HepG2 (cell line): ENCODE measurements around the gene CFAP46. TPM values are rescaled to one million over a fixed set of nuclear protein-coding genes. Genes with fewer than 3 reads are reported as not detected.

ENCODE experiments used
- ATAC-seq: fragments of 200-7000 bp; cut with Tn5 transposase; 3 replicates; pipeline ENCODE4 v1.9.1; 2020; ENCODE audit warnings: mild to moderate bottlenecking, moderate library complexity
- BruUV-seq: library from RNA; stranded (reverse); fragments of 400-500 nt; replicated peaks from 2 replicates; lab custom pipeline; 2021; lab: Mats Ljungman, UMichigan
- CTCF ChIA-PET: fragments of 300-600 bp; formaldehyde crosslinking; extraction: SDS; loops from one replicate; lab custom pipeline; 2021; ENCODE audit warnings: low total read pairs, inconsistent platforms, low intra/inter-chr PET ratio; lab: Yijun Ruan, JAX
- POLR2A ChIA-PET: fragments of 350-600 bp; sonication (Branson Sonifier 250); formaldehyde crosslinking; loops from one replicate; lab custom pipeline; 2020; ENCODE audit warnings: antibody characterized with exemption, inconsistent platforms; lab: Yijun Ruan, JAX
- DNase-seq: peaks from one replicate; pipeline ENCODE4 v3.0.0-alpha.2; 2015; ENCODE audit warnings: low spot score
- FAIRE-seq: peaks from 3 replicates; lab custom pipeline; 2011; peaks lifted over from hg19 to GRCh38; lab: Jason Lieb, UNC
- H2AFZ ChIP-seq: one replicate; pipeline ENCODE4 v1.6.1; 2011; ENCODE audit warnings: low read length, inconsistent platforms
- H3K27ac ChIP-seq: fragments of 300-600 bp; 3 replicates; pipeline ENCODE4 v1.8.0; 2011; ENCODE audit warnings: mixed run types, mild to moderate bottlenecking, mixed read lengths, low read length, inconsistent platforms; ENCODE audit not compliant: insufficient read depth; ENCODE audit errors: extremely low read length
- H3K27me3 ChIP-seq, 2 experiments: fragments of 200-600 bp in 1 of 2; 2 replicates in 1 of 2; 3 replicates in 1 of 2; pipeline versions ENCODE4 v1.6.0 to v1.8.0; 2011; ENCODE audit warnings: low read length in 2 of 2, mild to moderate bottlenecking in 2 of 2, moderate library complexity in 2 of 2, inconsistent platforms in 1 of 2; ENCODE audit not compliant: insufficient read depth in 2 of 2, control insufficient read depth in 1 of 2
- H3K36me3 ChIP-seq, 2 experiments: fragments of 200-600 bp in 1 of 2; replicated peaks in 1 of 2; 2 replicates in 1 of 2; 3 replicates in 1 of 2; pipeline versions ENCODE4 v1.5.1 to v1.8.0; 2011; ENCODE audit warnings: low read length in 2 of 2, inconsistent platforms in 1 of 2; ENCODE audit not compliant: insufficient read depth in 2 of 2, control insufficient read depth in 1 of 2
- H3K4me1 ChIP-seq: 2 replicates; pipeline ENCODE4 v1.5.1; 2012; ENCODE audit warnings: low read length, inconsistent platforms; ENCODE audit not compliant: insufficient read depth
- H3K4me2 ChIP-seq: 2 replicates; pipeline ENCODE4 v1.6.0; 2011; ENCODE audit warnings: low read depth, low read length, inconsistent platforms
- H3K4me3 ChIP-seq, 3 experiments: fragments of 200-600 bp in 1 of 3; sonication (generic), shearing (Covaris generic) in 1 of 3; replicated peaks in 1 of 3; 2 replicates each; pipeline ENCODE4 v1.5.1; 2011 to 2016; ENCODE audit warnings: low read length in 3 of 3, inconsistent platforms in 2 of 3, low read depth in 2 of 3, mild to moderate bottlenecking in 2 of 3, control low read depth in 1 of 3, mixed read lengths in 1 of 3; ENCODE audit not compliant: insufficient read depth in 1 of 3
- H3K79me2 ChIP-seq: one replicate; pipeline ENCODE4 v1.6.1; 2011; ENCODE audit warnings: low read length, inconsistent platforms; ENCODE audit not compliant: insufficient read depth
- H3K9ac ChIP-seq: 2 replicates; pipeline ENCODE4 v1.6.0; 2011; ENCODE audit warnings: mild to moderate bottlenecking, low read depth, low read length, inconsistent platforms; ENCODE audit not compliant: insufficient read depth
- H3K9me3 ChIP-seq: 2 replicates; pipeline ENCODE4 v1.5.1; 2012; ENCODE audit warnings: mild to moderate bottlenecking, low read length
- H4K20me1 ChIP-seq: 2 replicates; pipeline ENCODE4 v1.6.0; 2011; ENCODE audit warnings: inconsistent platforms, mild to moderate bottlenecking, low read length, moderate library complexity; ENCODE audit not compliant: insufficient read depth
- FOSL2 ChIP-seq: sonication (generic); formaldehyde crosslinking; IDR thresholded peaks from 2 replicates; pipeline ENCODE4 v1.4.0; 2020; ENCODE audit warnings: missing genetic modification reagents
- MTA1 ChIP-seq: sonication (generic); formaldehyde crosslinking; IDR thresholded peaks from 2 replicates; pipeline ENCODE4 v1.4.0; 2020; ENCODE audit warnings: missing genetic modification reagents, mild to moderate bottlenecking, borderline replicate concordance
- NPAS2 ChIP-seq: sonication (generic); formaldehyde crosslinking; IDR thresholded peaks from 2 replicates; pipeline ENCODE4 v1.8.0; 2022; ENCODE audit warnings: mild to moderate bottlenecking, missing genetic modification reagents, borderline replicate concordance
- PATZ1 ChIP-seq: sonication (generic); formaldehyde crosslinking; IDR thresholded peaks from 2 replicates; pipeline ENCODE4 v1.4.0; 2020; ENCODE audit warnings: missing genetic modification reagents
- UBTF ChIP-seq: sonication (generic); formaldehyde crosslinking; IDR thresholded peaks from 2 replicates; pipeline ENCODE4 v1.4.0; 2020; ENCODE audit warnings: mild to moderate bottlenecking, missing genetic modification reagents
- ZFP41 ChIP-seq: sonication (generic); formaldehyde crosslinking; IDR thresholded peaks from 2 replicates; pipeline ENCODE4 v1.4.0; 2020; ENCODE audit warnings: mild to moderate bottlenecking, missing genetic modification reagents, borderline replicate concordance
- ZNF446 ChIP-seq: sonication (generic); formaldehyde crosslinking; IDR thresholded peaks from 2 replicates; pipeline ENCODE4 v1.5.0; 2020; ENCODE audit warnings: mild to moderate bottlenecking, missing genetic modification reagents
- ZNF597 ChIP-seq: sonication (generic); formaldehyde crosslinking; IDR thresholded peaks from 2 replicates; pipeline ENCODE4 v1.5.0; 2020; ENCODE audit warnings: missing genetic modification reagents
- ZNF703 ChIP-seq: sonication (generic); formaldehyde crosslinking; IDR thresholded peaks from 2 replicates; pipeline ENCODE4 v1.5.1; 2020; ENCODE audit warnings: missing genetic modification reagents, mild to moderate bottlenecking, moderate library complexity, borderline replicate concordance
- ZNF773 ChIP-seq: sonication (generic); formaldehyde crosslinking; IDR thresholded peaks from 2 replicates; pipeline ENCODE4 v1.4.0; 2020; ENCODE audit warnings: missing genetic modification reagents, borderline replicate concordance
- ZNF788 ChIP-seq: sonication (generic); formaldehyde crosslinking; IDR thresholded peaks from 2 replicates; pipeline ENCODE4 v1.5.0; 2020; ENCODE audit warnings: mild to moderate bottlenecking, missing genetic modification reagents, borderline replicate concordance
- WGBS: methylation state at CpG from one replicate; pipeline ENCODE4 v1.1.6; 2017; ENCODE audit warnings: low lambda C conversion rate; 5-methylcytosine and 5-hydroxymethylcytosine counted together
- in situ Hi-C: cut with HindIII; loops from 2 replicates; pipeline ENCODE4 v1.10.0; 2017; ENCODE audit warnings: low pct_unique_long_range_greater_than_20kb; ENCODE audit not compliant: extremely low pct_ligation_motif_present
- intact Hi-C: fragments of 100-400 bp; cut with micrococcal nuclease; formaldehyde crosslinking; loops from one replicate; pipeline ENCODE4 v1.10.0; 2022; ENCODE audit not compliant: unreplicated experiment
- polyA plus RNA-seq, 8 experiments: library from polyadenylated mRNA; depleted of rRNA in 3 of 8; stranded (reverse) in 7 of 8; unstranded in 1 of 8; fragments of >200 nt; fragmentation: Illumina TruSeq in 4 of 8; extraction: Trizol in 4 of 8; gene quantifications; 2 replicates each; pipeline versions ENCODE4 v1.2.1 to v1.2.3, GENCODE V29; 2011 to 2016; ENCODE audit warnings: low read depth in 4 of 8, missing spikeins in 1 of 8, mixed read lengths in 1 of 8; ENCODE audit not compliant: insufficient read depth in 1 of 8
- total RNA-seq, 5 experiments: library from RNA; depleted of rRNA; stranded (reverse); fragments of >200 nt; fragmentation: Illumina TruSeq; extraction: Trizol; gene quantifications; 2 replicates each; pipeline ENCODE4 v1.2.3, GENCODE V29; 2016; ENCODE audit warnings: low read depth in 1 of 5
- TF ChIP-seq, protein P1 (sequence below): sonication (generic); formaldehyde crosslinking; IDR thresholded peaks from 2 replicates; pipeline ENCODE4 v1.5.0; 2020; ENCODE audit warnings: mild to moderate bottlenecking, missing genetic modification reagents
- TF ChIP-seq, protein P2 (sequence below): sonication (generic); formaldehyde crosslinking; IDR thresholded peaks from 2 replicates; pipeline ENCODE4 v1.4.0; 2020; ENCODE audit warnings: missing genetic modification reagents

The CFAP46 gene
- total and polyA plus RNA-seq, 2 of the 13 experiments (the other 11 are each of a cell fraction or from before 2014, with no cell fraction given): 0.24 to 0.84 TPM

DNA sequence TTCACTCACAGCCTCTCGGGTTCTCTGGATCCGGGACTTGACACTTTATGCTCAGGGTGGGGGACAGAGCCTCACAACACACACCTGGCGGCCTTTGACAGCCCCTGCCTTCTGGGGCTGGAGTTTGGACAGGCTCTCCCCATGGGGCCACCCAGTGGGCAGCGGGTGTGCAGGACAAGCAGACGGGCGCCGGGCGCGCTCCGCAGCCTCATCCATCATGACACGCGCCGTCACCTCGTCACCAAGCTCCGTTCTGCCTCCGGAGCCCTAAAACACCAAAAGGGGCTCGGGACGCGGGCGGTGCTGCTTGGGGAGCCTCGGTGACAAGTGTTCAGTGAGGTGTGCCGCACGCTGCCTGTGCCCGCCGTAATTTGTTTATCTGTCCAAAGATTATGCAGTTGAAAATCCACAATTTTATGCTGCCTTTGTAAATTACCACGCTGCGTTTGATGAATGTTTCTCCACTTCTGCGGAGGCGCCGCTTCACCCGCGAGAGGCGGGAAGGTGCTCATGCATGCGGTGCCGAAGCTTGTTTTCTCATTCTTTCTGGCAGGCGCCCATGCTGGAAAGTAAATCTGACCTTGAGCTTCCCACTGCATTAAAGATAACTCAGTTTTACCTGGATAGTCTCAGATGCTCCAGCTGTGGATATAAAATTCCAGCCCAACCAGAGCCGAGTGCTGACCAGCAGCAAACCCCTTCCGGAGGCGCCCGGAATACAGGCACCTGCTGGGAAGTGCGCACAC lies 162.6 kb downstream of the CFAP46 start:
- peaks cover 0 to 2% of the 10 kb centered on the region in 2 experiments; a peak in 2 of 5 replicates for H3K36me3 ChIP-seq
- ATAC-seq (no peak), DNase-seq (no peak), FAIRE-seq (no peak)
- no peak overlapping the region for H3K9ac ChIP-seq
- H2AFZ ChIP-seq: no peak overlapping the region
- 96% methylated on average over 41 of the region's 41 CpGs for WGBS
- no peak overlapping the region for H3K4me2 ChIP-seq
- in situ Hi-C loops (no loop called here), intact Hi-C loops (no loop called here)
- H3K4me3 ChIP-seq: no peak overlapping the region
- POLR2A ChIA-PET: no interaction called here
- no TSS peak for BruUV-seq
- no peaks in the 10 kb centered on the region for H4K20me1 ChIP-seq
- H3K79me2 ChIP-seq: no peaks in the 10 kb centered on the region
- H3K9me3 ChIP-seq: no peaks in the 10 kb centered on the region
- H3K27me3 ChIP-seq: no peaks in the 10 kb centered on the region
- no peak overlapping the region for H3K27ac ChIP-seq
- no peaks in the 10 kb centered on the region for H3K4me1 ChIP-seq
- CTCF ChIA-PET: no interaction called here
- TF ChIP-seq FOSL2 (no peak), UBTF (CRISPR knock-in tag) (no peak), ZNF446 (CRISPR knock-in tag) (no peak), ZNF788 (CRISPR knock-in tag) (no peak), ZNF597 (CRISPR knock-in tag) (no peak), PATZ1 (CRISPR knock-in tag) (no peak), MTA1 (CRISPR knock-in tag) (no peak), ZFP41 (CRISPR knock-in tag) (no peak), NPAS2 (no peak), ZNF703 (CRISPR knock-in tag) (no peak), ZNF773 (CRISPR knock-in tag) (no peak)
- TF ChIP-seq, protein P1, sequence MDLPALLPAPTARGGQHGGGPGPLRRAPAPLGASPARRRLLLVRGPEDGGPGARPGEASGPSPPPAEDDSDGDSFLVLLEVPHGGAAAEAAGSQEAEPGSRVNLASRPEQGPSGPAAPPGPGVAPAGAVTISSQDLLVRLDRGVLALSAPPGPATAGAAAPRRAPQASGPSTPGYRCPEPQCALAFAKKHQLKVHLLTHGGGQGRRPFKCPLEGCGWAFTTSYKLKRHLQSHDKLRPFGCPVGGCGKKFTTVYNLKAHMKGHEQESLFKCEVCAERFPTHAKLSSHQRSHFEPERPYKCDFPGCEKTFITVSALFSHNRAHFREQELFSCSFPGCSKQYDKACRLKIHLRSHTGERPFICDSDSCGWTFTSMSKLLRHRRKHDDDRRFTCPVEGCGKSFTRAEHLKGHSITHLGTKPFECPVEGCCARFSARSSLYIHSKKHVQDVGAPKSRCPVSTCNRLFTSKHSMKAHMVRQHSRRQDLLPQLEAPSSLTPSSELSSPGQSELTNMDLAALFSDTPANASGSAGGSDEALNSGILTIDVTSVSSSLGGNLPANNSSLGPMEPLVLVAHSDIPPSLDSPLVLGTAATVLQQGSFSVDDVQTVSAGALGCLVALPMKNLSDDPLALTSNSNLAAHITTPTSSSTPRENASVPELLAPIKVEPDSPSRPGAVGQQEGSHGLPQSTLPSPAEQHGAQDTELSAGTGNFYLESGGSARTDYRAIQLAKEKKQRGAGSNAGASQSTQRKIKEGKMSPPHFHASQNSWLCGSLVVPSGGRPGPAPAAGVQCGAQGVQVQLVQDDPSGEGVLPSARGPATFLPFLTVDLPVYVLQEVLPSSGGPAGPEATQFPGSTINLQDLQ (CRISPR knock-in tag): no peak
- TF ChIP-seq, protein P2, sequence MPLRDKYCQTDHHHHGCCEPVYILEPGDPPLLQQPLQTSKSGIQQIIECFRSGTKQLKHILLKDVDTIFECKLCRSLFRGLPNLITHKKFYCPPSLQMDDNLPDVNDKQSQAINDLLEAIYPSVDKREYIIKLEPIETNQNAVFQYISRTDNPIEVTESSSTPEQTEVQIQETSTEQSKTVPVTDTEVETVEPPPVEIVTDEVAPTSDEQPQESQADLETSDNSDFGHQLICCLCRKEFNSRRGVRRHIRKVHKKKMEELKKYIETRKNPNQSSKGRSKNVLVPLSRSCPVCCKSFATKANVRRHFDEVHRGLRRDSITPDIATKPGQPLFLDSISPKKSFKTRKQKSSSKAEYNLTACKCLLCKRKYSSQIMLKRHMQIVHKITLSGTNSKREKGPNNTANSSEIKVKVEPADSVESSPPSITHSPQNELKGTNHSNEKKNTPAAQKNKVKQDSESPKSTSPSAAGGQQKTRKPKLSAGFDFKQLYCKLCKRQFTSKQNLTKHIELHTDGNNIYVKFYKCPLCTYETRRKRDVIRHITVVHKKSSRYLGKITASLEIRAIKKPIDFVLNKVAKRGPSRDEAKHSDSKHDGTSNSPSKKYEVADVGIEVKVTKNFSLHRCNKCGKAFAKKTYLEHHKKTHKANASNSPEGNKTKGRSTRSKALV (CRISPR knock-in tag): no peak
